Activated CD4-positive, alpha-beta T cell treated with anti-CD3 and anti-CD28 coated beads, Interleukin-2, amount 50 U/mL, for 16 hours (primary cell): ENCODE results near the gene SNX5.
"Not testable (repeated sequence)": the region's sequence is repeated elsewhere in the genome, so short reads cannot be mapped to it uniquely, and the experiment has no call there.

Experiments
- DNase-seq: peaks from one replicate; pipeline ENCODE4 v3.0.0-alpha.2; 2020

SNX5 gene

DNA sequence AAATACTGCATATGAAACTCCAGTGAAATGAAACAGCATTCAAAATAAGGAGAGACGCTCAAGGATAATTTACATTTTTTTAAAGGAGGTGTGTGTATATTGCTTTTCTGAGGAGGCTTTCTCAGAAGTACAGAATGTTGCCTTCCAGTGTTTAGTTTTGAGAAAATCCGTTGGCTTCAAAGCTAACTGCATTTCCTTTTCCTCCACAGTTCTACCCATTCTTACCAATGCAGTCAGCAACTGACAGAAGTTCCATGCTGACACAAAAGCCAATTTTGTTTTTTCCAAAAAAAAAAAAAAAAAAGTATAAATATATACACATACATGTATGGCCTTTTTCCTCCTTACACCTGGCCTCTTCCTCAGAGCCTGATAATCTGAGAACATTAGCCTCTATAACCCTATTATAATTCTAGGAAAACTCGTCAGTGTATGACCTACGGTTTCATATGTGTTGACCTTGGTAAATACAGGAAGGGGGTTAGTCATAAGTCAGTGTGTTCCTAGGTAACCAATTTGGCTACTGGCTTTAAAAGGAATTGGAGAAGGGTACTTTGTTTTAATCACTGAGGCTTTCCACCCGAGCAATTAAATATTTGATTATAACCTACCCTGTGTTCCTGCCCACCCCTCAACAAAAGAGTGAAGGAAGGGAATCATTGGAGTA lies 24.4 kb upstream of the SNX5 start:
- DNase-seq = peak; percentile 46

DNA sequence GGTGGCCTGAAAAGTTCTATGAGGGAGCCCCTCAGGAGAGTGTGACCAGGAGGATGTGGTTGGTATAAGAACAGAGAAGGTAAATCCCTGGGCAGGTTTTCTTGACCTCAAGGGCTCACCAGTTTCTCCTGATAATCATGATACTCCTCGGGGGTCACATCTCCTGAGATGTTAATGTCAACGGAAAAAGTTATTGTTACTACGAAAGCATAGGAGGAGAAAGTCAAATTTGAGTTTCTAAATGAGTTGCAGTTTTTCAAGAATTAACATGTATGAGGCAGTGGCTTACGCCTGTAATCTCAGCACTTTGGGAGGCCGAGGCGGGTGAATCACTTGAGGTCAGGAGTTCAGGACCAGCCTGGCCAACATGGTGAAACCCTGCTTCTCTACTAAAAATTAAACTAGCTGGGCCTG lies 23.6 kb upstream of the SNX5 start:
- DNase-seq = peak; percentile 79

DNA sequence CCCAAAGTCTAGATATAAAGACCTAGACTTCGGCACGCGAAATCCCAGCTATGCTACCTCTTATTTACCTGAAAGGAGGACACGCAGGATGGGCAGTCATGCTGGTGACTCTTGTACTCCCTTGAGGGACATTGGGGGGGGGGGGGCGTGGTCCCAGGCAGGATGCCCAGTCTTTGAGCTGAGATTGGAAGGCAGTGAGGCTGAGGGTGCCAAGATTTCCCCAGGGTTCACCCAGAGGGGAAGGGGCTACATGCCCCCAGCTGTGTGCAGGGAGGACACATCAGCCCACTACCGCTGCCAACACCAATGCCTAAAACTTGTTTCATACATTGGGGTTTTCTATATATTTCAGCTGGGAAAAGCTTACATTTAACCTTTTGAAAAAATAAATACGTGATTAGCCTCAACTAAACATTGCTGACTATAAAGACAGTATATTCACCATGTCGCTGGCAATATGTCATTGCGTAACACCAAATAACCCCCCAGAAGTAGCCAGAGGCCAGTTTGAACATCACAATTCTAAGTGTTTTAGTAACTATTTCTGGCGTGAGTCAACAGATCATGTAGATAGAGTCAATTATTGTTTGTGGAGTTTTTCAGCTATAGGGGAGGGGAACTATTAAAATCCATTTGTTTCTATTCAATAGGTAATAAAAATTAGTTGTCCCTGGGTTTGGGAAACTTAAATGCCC lies 21.8 kb upstream of the SNX5 start:
- no peak for DNase-seq

DNA sequence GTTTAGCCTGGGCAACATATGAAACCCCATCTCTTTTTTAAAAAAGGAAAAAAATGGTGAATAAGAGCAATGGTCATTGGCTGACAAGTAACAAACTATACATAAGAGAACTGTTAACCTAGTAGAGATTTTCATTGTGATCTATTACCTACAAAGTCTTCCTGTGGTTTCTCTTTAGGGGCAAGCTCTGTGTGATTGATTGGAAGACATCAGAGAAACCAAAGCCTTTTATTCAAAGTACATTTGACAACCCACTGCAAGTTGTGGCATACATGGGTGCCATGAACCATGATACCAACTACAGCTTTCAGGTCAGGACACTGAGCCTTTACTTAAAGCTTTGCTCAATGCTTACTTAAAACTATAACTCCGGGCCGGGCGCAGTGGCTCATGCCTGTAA lies 19.4 kb upstream of the SNX5 start:
- no peak for DNase-seq

DNA sequence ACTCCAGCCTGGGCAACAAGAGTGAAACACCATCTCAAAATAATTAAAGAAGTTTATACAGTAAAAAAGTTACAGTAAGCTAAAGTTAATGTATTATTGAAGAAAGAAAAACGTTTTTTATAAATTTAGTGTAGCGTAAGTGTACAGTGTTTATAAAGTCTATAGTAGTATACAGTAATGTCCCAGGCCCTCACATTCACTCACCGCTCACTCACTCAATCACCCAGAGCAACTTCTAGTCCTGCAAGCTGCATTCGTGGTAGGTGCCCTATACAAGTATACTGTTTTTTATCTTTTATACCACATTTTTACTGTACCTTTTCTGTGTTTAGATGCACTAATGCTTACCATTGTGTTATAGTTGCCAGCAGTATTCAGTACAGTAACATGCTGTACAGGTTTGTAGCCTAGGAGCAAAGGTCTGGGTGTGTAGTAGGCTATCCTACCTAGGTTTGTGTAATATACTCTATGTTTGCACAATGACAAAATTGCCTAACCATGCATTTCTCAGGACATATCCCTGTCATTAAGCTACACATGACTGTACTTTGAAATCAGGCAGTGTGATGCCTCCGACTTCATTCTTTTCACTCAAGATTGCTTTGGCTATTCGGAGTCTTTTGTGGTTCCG lies 16.9 kb upstream of the SNX5 start:
- DNase-seq = no peak

DNA sequence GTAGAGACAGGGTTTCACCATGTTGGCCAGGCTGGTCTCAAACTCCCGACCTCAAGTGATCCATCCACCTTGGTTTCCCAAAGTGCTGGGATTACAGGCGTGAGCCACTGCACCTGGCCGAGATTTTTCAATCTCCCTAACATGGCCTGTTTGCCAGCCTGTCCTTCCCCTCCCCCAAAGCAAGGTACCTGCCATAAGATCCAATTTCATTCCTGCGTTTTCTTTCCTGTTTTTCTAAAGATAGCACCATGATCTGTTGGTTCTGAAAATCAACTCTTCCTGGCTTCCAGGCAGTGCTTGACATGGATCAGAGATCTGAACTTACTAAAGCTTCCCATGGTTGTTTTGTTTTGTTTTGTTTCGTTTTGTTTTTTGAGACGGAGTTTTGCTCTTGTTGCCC lies 7.7 kb upstream of the SNX5 start:
- no peak for DNase-seq

DNA sequence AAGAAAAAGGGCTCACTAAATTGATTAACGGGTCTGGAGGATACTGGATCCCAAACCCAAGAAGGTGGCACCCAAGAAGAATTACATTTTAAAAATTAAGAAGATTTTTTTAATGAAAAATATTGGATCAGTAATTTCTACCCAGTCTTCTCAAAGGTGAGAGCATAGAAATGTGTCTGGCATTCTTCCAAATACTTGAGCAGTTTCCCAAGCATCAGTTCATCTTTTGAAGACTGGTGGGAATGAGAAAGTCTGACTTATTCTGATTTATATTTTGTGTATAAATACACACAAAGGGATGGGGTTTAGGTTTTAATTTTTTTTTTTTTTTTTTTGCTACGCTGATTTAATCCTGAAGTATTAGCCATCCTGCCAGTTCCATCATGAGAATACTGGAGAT lies 3.5 kb upstream of the SNX5 start:
- DNase-seq = no peak

DNA sequence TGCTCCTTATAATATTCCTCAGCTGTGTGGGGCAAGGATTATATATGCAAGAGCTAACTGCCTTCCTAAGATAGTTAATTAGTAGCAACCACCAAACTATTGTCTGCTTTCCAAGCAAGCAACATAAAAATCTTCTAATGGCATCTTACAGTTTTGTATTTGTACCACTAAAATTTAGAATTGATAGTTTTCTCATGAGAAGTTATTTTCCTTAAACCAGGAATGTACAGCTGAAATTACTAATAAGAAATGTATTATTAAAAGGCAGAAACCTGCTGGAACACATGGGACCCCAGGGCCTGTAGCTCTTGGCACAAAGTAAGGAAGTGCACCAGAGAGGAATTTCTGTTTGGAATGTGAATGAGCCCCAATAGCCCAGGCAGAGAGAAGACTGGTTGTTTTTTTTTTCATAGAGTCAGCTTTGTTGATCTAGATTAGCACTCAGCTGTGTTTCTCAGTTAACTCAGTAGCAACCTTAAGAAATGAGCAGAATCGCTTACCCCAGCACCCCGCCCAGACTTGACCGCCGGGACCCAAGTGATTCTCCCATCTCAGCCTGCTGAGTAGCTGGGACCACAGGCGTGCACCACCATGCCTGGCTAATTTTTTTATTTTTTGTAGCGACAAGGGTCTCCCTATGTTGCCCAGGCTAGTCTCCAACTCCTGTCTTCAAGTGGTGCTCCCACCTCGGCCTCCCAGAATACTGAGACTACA lies 2.9 kb upstream of the SNX5 start:
- DNase-seq = no peak

DNA sequence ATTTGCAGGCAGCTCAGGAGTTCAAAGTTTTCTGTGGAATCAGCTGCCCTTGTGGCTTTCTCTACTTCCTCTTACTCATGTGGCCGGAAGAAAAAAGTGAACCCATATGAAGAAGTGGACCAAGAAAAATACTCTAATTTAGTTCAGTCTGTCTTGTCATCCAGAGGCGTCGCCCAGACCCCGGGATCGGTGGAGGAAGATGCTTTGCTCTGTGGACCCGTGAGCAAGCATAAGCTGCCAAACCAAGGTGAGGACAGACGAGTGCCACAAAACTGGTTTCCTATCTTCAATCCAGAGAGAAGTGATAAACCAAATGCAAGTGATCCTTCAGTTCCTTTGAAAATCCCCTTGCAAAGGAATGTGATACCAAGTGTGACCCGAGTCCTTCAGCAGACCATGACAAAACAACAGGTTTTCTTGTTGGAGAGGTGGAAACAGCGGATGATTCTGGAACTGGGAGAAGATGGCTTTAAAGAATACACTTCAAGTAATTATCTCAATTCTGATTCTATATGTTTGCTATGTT lies 1.4 kb upstream of the SNX5 start:
- peak; percentile 70 for DNase-seq

DNA sequence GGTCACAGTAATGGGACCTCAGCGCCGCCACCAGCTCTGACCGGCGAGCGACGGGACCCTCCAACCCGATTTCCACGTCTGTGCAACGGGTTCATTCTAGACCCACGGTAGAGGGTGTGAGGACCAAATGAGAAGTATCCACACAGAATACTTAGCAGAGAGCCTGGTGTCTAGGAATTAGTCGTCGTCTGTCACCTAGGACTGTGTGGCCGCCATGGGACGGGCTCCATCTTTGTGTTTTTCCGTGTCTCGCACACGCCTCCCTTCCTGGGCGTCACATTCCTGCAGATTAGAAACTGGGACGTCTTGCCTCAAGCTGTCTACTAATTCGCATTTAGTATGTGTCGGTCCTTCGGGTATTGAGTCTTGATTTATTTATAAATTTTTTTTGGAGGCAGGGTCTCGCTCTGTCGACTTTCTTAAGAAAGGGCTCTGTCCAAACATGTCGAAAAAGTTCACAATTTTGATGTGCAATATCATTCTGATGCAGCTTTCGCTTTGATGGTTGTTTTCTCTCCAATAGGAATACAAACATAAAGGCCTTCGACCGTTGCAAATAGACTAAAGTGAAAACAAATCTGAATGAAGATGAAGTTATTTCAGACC lies 787 bp upstream of the SNX5 start:
- DNase-seq = peak; percentile 50

DNA sequence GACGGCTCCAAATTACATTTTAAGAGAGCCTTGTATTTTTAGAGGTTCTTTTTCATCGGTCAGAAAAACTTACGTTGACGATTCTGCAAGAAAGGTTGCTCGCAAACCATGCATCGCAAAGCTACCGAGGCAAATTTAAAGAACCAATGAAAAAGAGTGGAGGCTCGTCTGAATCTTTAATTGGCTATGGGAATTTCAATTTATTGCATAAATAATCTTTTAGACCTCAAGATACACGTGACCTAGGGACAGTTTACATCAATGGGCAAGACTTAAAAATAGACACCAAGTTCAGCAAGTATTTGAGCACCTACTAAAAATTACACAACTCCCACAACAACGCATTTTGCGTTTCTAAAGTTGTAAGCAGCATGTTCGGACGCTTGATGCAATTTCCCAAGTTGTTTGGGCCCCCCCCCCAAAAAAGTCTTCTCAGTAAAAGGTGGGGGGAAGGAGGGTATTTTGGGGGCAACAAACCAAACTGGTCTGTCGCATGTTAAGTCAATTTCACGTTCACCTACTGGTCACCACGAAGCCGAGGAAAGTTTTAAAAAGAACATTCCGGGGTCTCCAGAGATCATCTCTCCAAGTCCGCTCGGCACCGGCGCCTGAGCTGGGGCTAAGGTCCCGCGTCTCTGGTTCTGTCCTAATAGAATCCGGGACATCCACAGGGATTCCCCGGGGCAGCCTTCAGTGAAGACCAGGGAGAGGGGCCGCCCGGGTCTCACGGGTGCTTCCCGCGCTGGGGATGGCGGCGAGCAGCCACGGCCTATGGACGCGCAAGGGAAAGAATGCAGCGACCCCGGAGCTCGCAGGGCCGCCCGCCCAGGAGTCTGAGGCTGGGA lies 851 bp downstream of the SNX5 start:
- DNase-seq = peak; percentile 37

DNA sequence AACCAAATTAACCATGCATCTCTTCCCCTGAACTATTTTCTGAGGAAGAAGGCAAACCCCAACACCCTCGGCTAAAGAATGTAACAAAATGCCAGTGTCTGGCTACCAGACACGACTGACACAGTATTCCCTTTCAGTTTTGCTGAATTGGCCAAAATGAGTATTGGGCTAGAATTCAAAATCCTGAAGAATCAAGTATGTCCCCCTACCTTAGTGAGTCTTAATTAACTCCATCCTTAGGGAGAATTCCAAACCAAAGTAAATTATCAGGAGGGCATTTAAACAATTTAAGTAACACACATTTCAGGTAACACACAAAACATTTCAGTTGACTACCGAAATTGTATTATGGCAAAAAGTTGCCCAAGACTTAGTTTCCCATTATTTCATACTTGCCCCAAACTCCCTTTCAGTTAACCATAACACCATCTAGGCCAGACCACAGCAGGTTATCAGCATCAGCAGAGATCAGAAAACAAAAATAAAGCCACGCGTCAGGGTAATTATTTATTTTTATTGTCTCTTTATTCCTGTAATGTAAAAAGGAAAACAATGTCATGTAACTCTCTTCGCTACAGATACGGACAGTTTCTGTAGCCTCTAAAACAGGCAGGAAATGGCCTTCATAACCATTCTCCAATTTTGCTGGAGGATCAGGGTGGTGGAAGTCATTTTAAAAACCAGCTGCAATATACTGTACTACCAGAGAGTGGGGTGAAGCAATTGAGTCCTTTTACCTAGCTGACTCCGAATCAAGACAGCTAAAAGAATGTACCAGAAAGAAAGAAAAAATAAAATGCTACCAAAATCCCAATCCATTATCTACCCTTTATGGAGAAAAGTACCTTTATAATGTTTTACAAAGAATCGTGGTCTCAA lies 1.9 kb downstream of the SNX5 start:
- peak; percentile 54 for DNase-seq

DNA sequence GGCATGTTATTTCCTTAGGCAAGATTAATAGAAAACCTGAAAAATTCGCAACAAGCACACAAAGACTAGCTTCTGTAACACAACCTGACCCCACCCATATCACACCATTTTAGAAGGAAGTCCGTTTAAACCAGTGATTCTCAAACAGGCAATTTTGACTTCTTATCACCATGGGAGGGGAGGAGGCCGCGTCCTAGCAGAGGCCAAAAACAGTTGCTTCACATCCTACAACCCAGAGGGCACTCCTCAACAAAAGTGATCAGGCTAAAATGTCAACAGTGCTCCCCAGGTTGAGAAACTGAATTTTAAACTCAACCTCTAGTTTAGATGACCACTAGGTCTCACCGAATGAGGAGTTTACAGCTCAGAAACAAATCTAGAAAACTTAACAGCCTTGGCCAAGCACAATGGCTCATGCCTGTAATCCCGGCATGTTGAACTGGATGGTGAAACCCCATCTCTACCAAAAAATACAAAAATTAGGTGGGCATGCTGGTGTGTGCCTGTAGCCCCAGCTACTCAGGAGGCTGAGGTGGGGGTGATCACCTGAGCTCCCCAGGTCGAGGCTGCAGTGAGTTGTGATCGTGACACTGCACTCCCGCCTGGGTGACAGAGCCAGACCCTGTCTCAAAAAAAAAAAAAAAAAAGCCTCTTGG lies 3.4 kb downstream of the SNX5 start:
- DNase-seq = peak; percentile 42

DNA sequence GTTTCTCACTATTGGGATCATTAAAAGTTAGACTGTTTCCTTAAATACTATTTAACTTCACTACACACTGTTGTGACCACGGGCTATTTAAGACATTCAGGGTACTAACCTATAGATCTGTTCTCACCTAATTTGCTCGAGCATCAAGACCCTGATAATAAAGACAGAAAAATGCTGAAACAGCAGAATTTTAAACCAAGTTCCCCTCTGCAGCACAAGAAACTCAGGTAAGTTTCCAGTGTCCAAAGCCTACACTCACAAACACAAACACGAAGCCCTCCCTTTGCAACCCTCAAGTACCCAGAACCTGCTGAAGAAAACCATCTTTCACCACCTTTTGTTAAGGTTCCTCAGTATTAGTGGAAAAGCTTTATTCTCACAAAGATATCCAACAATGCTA lies 4.0 kb downstream of the SNX5 start:
- no peak for DNase-seq

DNA sequence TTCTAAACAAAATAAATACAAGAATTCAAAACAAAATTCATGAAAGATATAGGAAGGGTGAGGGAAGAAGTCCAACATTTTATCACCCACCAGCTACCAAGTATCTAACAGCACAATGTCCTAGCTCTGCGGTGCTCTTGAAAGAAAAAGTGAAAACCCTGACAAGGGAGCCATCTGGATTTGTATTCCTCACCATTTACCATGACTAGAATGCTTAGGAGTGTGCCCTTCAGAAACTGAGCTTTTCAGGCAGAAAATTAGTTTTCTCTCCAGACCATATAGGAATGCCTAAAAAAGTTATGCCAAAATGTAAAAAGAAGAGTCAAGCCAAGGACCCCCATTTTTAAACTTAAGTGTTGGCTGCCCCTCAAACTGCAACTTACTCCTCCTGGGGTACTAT lies 4.5 kb downstream of the SNX5 start:
- DNase-seq = no peak

DNA sequence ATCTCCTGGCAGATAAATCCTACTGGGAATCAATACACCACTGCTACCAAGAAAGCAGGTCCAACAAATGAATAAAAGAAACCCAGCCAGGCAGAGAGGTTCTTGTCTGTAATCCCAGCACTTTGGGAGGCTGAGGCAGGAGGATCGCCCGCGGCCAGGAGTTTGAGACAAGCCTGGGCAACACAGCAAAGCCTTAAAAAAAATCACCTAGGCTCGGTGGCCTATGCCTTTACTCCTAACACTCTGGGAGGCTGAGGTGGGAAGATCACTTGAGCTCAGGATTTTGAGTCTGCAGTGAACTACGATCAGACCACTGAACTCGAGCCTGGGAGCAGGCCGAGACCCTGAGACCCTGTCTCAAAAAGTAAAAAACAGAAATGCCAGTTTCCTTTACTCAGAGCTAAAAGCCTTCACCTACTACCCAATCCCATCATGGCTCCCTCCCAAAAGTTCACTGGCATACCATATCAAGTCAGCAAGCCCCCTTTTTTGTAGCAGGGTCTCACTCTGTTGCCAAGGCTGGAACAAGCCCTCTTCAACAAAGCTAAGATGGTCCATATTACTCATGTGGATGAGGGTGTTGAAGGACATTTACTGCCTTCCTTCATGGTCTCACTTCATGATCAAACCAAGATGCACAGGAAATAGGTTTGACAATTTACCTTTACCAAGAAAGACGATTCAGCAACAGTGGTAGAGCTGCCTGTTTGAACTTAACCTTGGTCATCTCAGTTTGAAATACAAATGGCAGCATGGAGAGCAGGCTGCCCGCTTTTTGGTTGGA lies 5.3 kb downstream of the SNX5 start:
- DNase-seq = no peak

DNA sequence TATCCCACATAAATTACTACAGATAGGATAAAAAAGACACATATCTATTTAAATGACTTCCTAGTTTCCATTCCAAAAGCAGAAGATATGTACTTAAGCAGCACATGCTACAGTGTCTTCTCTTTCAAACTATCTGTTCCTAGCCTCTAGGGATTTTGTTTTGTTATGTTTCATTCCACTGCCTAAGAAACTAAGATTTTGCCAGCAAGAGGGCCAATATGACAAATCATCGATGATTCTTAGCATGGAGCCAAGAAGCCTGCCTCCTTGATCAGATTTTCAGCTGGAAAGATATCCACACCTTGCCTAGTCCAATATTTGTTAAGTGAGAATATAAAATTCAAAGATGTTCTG lies 7.0 kb downstream of the SNX5 start:
- no peak for DNase-seq

DNA sequence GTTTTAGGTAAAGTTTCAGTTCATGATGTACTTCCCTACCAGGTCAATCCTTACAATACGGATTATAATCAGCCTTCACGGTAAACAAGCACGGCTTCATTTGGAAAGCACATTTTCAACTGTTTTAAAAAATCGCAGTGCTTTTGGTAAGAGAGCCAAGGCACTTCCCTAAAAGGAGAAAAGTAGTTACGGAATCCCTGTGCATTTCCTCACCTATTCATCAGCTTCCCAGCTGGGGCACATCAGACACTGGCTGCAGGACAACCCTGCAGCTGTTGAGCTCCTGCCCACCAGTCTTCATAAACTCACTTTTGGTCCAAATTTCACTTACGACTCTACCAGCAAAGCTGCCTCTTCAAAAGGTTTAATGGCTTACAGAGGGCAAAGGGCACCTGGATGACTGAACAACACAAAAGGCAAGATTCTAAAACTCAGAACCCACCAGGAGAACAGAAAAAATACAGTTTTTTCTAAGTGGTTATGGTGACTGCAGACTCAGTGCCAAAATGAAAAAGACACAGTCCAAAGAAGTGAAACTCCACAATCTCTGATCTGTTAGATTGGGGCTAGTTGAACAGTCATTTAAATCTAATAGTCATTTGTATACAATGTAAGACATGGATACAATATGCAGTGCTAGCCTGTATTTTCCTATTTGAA lies 7.5 kb downstream of the SNX5 start:
- DNase-seq = peak; percentile 43

DNA sequence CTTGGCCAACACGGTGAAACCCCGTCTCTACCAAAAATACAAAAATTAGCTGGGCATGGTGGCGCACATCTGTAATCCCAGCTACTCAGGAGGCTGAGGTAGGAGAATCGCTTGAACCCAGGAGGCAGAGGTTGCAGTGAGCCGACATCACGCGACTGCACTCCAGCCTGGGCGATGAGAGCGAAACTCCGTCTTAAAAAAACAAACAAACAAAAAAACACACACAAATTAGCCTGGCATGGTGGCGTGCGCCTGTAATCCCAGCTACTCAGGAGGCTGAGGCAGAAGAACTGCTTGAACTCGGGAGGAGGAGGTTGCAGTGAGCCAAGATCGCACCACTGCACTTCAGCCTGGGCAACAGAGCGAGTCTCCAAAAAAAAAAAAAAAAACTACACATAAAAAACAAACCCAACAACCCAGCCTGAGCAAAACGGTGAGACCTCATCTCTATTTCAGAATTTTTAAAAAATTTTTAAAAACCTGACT lies 8.2 kb downstream of the SNX5 start:
- DNase-seq = not testable (repeated sequence)
